Osteoblast (primary cell): ENCODE measurements around the gene NPAS1. TPM values are rescaled to one million over a fixed set of nuclear protein-coding genes. Genes with fewer than 3 reads are reported as not detected.

Experiments used
- total RNA-seq: library from RNA; depleted of rRNA; stranded (reverse); fragments of >200 nt; gene quantifications from 2 replicates; pipeline ENCODE4 v1.2.3, GENCODE V29; 2012

Gene NPAS1
- total RNA-seq, 1 donor, result 0.72 TPM

Other genes starting within 250 kb of the NPAS1 start
- gene SLC1A5, start 231.2 kb upstream of the NPAS1 start, total RNA-seq, result 274 and 354 TPM in 2 replicates
- 117 and 136 TPM in 2 replicates for gene AP2S1, start 169.0 kb upstream of the NPAS1 start, total RNA-seq
- gene ARHGAP35, start 158.8 kb upstream of the NPAS1 start, total RNA-seq, result 76.0 and 82.2 TPM in 2 replicates
- gene TMEM160, start 28.8 kb downstream of the NPAS1 start, total RNA-seq, result 13.4 and 15.3 TPM in 2 replicates
- gene ZC3H4, start 93.9 kb downstream of the NPAS1 start, total RNA-seq, result 10.9 and 14.1 TPM in 2 replicates
- 99.9 and 105 TPM in 2 replicates for gene SAE1, start 111.0 kb downstream of the NPAS1 start, total RNA-seq
- gene BBC3, start 211.4 kb downstream of the NPAS1 start, total RNA-seq, result 26.8 and 28.2 TPM in 2 replicates
- gene CCDC9, start 236.7 kb downstream of the NPAS1 start, total RNA-seq, result 7.6 and 8.0 TPM in 2 replicates